ENCODE measurements around the gene ATG5. TPM values are rescaled to one million over a fixed set of nuclear protein-coding genes. Genes with fewer than 3 reads are reported as not detected.

The ATG5 gene
- total RNA-seq, 1 experiment from 2014 or later, result 35.1 TPM

DNA sequence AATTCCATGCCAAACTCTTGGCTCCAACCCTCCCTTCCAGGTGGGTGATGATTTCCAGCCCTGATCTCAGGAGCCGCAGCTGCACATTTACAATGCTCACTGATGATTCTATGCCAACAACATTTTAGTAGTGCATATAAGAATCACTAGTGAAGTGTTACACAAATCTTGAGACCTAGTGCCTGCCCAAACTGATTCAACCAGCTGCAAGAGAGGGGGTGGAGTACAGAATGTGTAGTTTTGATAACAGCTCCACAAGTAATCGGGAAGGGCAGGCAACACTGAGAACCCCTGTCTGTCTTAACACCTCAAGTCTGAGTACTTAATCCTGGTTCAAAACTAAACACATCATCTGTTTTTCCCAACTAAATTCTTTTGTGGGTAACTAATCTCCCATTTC is 147.8 kb downstream of the ATG5 start:
- peaks cover 7% of the 10 kb centered on the region for H3K4me1 Mint-ChIP-seq (ENCODE audit: low read depth, unreplicated experiment)
- CTCF ChIA-PET, result no interaction called here
- TF ChIP-seq, protein P1, sequence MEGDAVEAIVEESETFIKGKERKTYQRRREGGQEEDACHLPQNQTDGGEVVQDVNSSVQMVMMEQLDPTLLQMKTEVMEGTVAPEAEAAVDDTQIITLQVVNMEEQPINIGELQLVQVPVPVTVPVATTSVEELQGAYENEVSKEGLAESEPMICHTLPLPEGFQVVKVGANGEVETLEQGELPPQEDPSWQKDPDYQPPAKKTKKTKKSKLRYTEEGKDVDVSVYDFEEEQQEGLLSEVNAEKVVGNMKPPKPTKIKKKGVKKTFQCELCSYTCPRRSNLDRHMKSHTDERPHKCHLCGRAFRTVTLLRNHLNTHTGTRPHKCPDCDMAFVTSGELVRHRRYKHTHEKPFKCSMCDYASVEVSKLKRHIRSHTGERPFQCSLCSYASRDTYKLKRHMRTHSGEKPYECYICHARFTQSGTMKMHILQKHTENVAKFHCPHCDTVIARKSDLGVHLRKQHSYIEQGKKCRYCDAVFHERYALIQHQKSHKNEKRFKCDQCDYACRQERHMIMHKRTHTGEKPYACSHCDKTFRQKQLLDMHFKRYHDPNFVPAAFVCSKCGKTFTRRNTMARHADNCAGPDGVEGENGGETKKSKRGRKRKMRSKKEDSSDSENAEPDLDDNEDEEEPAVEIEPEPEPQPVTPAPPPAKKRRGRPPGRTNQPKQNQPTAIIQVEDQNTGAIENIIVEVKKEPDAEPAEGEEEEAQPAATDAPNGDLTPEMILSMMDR (IDR thresholded peaks at IDR 0.05; ENCODE audit: unreplicated experiment), result no peak
- H3K4me3 Mint-ChIP-seq (ENCODE audit: low read depth, unreplicated experiment), result no peak overlapping the region
- no peaks in the 10 kb centered on the region for H3K9me3 Mint-ChIP-seq (ENCODE audit: low read depth, unreplicated experiment)
- intact Hi-C loops (cut with micrococcal nuclease; ENCODE audit: unreplicated experiment), result no loop called here
- no peak overlapping the region for H3K27ac Mint-ChIP-seq (ENCODE audit: unreplicated experiment)
- no peaks in the 10 kb centered on the region for H3K27me3 Mint-ChIP-seq (ENCODE audit: unreplicated experiment)
- no TSS peak for BruUV-seq (replicated peaks)
- H3K36me3 Mint-ChIP-seq (ENCODE audit: insufficient read depth, unreplicated experiment), result peaks cover 4% of the 10 kb centered on the region
- no peak for DNase-seq

DNA sequence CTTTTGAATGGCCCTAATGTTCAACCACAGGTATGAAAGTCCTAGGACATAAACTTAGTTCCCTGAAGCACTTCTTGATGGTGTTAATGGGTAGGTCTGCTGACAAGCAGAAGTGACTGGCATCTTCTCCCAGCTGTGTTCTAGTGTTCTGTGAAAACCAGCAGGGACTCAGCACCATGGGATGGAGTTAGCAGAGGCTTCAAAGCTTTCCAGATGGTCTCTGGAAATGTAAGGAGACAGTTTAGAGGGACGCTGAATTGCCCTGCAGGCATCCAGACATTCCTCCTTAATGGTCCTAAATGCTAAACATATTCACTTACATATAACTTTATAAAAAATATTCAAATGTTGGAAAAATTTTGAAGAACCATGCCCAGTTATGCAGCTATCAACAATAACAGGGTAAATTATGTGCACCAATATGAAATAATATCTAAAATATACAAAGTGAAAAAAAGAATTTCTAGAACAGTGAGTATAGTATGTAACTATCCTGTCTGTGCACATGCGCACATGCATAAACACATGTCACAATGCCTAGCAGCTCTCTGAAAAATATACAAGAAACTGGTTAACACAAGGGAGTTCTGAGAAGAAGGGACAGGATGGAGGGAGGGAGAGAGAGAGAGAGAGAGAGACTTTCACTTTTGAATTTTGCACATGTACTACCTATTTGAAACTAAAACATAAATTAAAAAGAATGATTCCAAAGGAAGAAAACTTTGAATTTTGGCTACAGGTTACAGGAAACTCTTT is 152.3 kb downstream of the ATG5 start:
- no TSS peak for BruUV-seq (replicated peaks)
- H3K4me3 Mint-ChIP-seq (ENCODE audit: low read depth, unreplicated experiment), result no peak overlapping the region
- H3K27me3 Mint-ChIP-seq (ENCODE audit: unreplicated experiment), result no peaks in the 10 kb centered on the region
- TF ChIP-seq, protein P1 (IDR thresholded peaks at IDR 0.05; ENCODE audit: unreplicated experiment), result no peak
- peaks cover 4% of the 10 kb centered on the region for H3K36me3 Mint-ChIP-seq (ENCODE audit: insufficient read depth, unreplicated experiment)
- DNase-seq, result no peak
- CTCF ChIA-PET, result interaction anchor here (0.7 kb wide), 1 partner anchor 10 kb away, joined by 3 read pairs; no protein-coding TSS in a partner anchor
- intact Hi-C loops (cut with micrococcal nuclease; ENCODE audit: unreplicated experiment), result no loop called here
- no peaks in the 10 kb centered on the region for H3K9me3 Mint-ChIP-seq (ENCODE audit: low read depth, unreplicated experiment)
- peaks cover 7% of the 10 kb centered on the region for H3K4me1 Mint-ChIP-seq (ENCODE audit: low read depth, unreplicated experiment)
- H3K27ac Mint-ChIP-seq (ENCODE audit: unreplicated experiment), result no peak overlapping the region

DNA sequence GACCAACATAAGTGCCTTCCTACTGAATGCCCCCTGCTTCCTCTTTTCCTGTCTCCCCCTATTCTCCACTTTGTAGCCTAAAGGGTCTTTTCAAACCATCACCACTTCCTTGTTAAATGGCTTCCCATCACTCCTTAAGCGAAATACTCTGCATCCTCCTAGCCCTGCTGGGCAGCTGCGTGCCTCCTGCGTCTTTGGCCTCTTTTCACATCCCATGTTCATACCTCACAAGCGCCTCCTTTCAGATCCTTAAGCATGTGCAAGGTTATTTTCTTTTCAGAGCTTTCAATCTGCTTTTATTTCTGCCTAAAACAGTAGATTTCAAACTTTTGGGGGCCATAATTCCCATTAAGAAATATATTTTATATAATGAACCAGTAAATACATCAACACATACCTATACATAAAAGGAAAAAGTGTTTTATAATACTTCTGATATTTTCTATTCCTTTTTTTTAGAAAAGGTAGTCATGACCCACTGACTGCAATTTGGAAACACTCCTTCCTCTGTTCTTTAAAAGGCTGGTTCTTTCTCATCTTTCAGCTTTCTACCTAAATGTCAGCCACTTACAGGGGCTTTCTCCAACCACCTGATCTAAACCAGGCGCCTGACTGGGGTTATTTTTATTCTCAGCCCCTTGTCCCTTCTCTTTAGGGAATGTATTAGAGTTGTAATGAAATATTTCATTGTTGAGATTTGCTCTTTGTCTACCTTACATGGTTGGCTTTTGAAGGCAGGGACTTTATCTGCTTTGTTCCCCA is 155.3 kb downstream of the ATG5 start:
- BruUV-seq (replicated peaks), result no TSS peak
- H3K9me3 Mint-ChIP-seq (ENCODE audit: low read depth, unreplicated experiment), result no peaks in the 10 kb centered on the region
- H3K4me3 Mint-ChIP-seq (ENCODE audit: low read depth, unreplicated experiment), result no peak overlapping the region
- intact Hi-C loops (cut with micrococcal nuclease; ENCODE audit: unreplicated experiment), result no loop called here
- no peaks in the 10 kb centered on the region for H3K4me1 Mint-ChIP-seq (ENCODE audit: low read depth, unreplicated experiment)
- CTCF ChIA-PET, result no interaction called here
- TF ChIP-seq, protein P1 (IDR thresholded peaks at IDR 0.05; ENCODE audit: unreplicated experiment), result no peak
- H3K27ac Mint-ChIP-seq (ENCODE audit: unreplicated experiment), result no peak overlapping the region
- no peaks in the 10 kb centered on the region for H3K36me3 Mint-ChIP-seq (ENCODE audit: insufficient read depth, unreplicated experiment)
- DNase-seq, result no peak
- H3K27me3 Mint-ChIP-seq (ENCODE audit: unreplicated experiment), result no peaks in the 10 kb centered on the region

DNA sequence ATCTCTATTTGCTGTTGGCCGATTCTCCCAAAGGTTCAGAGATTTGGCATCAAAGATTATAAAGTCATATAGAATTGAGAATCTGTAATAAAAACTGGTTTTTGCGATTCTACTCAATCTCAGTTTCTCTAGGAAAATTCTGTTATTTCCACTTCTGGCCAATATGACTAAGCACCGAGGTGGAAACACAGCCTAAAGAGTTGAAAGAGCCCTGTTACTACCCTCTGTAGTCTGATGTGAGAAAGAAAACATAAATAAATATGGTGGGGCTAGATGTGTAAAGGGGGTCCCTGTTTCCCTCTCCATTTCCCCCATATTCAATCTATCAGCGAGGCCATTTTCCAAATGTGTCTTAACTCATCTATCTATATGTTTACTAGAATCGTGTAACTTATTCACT is 156.0 kb downstream of the ATG5 start:
- Mint-ChIP-seq H3K4me1 (ENCODE audit: low read depth, unreplicated experiment) (no peaks in the 10 kb centered on the region), H3K9me3 (ENCODE audit: low read depth, unreplicated experiment) (no peaks in the 10 kb centered on the region), H3K27ac (ENCODE audit: unreplicated experiment) (no peak overlapping the region), H3K27me3 (ENCODE audit: unreplicated experiment) (no peaks in the 10 kb centered on the region), H3K36me3 (ENCODE audit: insufficient read depth, unreplicated experiment) (no peaks in the 10 kb centered on the region), H3K4me3 (ENCODE audit: low read depth, unreplicated experiment) (no peak overlapping the region)
- TF ChIP-seq, protein P1 (IDR thresholded peaks at IDR 0.05; ENCODE audit: unreplicated experiment), result no peak
- intact Hi-C loops (cut with micrococcal nuclease; ENCODE audit: unreplicated experiment), result no loop called here
- CTCF ChIA-PET, result no interaction called here
- DNase-seq, result no peak
- no TSS peak for BruUV-seq (replicated peaks)

All from Calu3 (cell line).